Fibroblast of lung (primary cell): ENCODE measurements around the gene TGFBR3L.

Experiments
- CTCF ChIP-seq, 2 donors: IDR thresholded peaks in 1 of 2; conservative IDR thresholded peaks in 1 of 2; 1 replicate in 1 of 2; 2 replicates in 1 of 2; pipeline ENCODE4 v1.5.1; 2011 to 2012; ENCODE audit warnings: low read length in 2 of 2, control low read depth in 1 of 2, inconsistent platforms in 1 of 2, low read depth in 1 of 2, mild to moderate bottlenecking in 1 of 2
- EZH2 ChIP-seq: IDR thresholded peaks from 2 replicates; pipeline ENCODE4 v1.5.1; 2012; ENCODE audit warnings: low read length, control low read depth, mild to moderate bottlenecking; ENCODE audit errors: missing control alignments

GRCh38 chr19:7932930-7933300 is 18.3 kb downstream of the TGFBR3L start:
- TF ChIP-seq CTCF (conservative IDR thresholded peaks at IDR 0.05 in 1 of 2, IDR thresholded peaks at IDR 0.05 in 1 of 2; ENCODE audit: low read depth in 1 of 2, low read length in 2 of 2) = no peak
- no peak for TF ChIP-seq EZH2
